ENCODE results near the gene CENPI.

- no peak for TF ChIP-seq CTCF (conservative IDR thresholded peaks at IDR 0.05 in 1 of 2, IDR thresholded peaks at IDR 0.05 in 1 of 2; ENCODE audit: extremely low read depth in 1 of 2, insufficient read depth in 1 of 2, low read depth in 1 of 2, low read length in 2 of 2)
- TF ChIP-seq EZH2 (IDR thresholded peaks at IDR 0.05; ENCODE audit: borderline replicate concordance, low read length): no peak
Observed at GRCh38 chrX:101079736-101080270, 18.2 kb upstream of the CENPI start.
